ENCODE data around the gene TMEM238L. TPM values are rescaled to one million over a fixed set of nuclear protein-coding genes. Genes with fewer than 3 reads are reported as not detected.

The TMEM238L gene
- total RNA-seq, 1 donor from 2014 or later = 1.2 TPM

DNA sequence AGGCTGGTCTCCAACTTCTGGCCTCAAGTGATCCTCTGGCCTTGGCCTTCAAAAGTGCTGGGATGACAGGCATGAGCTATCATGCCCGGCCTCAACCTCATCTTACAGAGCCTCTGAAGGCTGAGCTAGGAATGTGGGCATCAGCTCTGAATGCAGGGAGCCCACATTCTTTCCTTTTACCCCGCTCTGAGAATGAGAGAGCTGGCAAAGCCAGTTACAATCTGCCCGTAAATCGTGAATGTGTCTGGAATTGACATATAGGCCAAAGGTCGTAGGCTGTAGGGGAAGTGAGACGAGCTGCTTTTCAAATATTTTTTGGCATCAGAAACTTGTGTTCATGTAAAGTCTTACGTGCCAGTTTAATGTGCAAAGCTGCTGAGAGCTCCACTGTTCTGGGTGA, 4.5 kb downstream of the TMEM238L start:
- intact Hi-C loops (cut with DNase I) = no loop called here
- Histone ChIP-seq H3K4me1 (peaks cover 21% of the 10 kb centered on the region), H3K27ac (no peak overlapping the region), H3K4me3 (no peak overlapping the region), H3K36me3 (no peaks in the 10 kb centered on the region), H3K27me3 (no peaks in the 10 kb centered on the region), H3K9me3 (no peaks in the 10 kb centered on the region)
- no peak for DNase-seq (ENCODE audit: extremely low spot score in 2 of 2)
- no peak for TF ChIP-seq POLR2A (IDR thresholded peaks at IDR 0.05)
- TF ChIP-seq POLR2AphosphoS5 (IDR thresholded peaks at IDR 0.05; ENCODE audit: insufficient read depth in 1 of 2, low read depth in 1 of 2) = no peak
- TF ChIP-seq, protein P1, sequence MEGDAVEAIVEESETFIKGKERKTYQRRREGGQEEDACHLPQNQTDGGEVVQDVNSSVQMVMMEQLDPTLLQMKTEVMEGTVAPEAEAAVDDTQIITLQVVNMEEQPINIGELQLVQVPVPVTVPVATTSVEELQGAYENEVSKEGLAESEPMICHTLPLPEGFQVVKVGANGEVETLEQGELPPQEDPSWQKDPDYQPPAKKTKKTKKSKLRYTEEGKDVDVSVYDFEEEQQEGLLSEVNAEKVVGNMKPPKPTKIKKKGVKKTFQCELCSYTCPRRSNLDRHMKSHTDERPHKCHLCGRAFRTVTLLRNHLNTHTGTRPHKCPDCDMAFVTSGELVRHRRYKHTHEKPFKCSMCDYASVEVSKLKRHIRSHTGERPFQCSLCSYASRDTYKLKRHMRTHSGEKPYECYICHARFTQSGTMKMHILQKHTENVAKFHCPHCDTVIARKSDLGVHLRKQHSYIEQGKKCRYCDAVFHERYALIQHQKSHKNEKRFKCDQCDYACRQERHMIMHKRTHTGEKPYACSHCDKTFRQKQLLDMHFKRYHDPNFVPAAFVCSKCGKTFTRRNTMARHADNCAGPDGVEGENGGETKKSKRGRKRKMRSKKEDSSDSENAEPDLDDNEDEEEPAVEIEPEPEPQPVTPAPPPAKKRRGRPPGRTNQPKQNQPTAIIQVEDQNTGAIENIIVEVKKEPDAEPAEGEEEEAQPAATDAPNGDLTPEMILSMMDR (IDR thresholded peaks at IDR 0.05) = no peak

DNA sequence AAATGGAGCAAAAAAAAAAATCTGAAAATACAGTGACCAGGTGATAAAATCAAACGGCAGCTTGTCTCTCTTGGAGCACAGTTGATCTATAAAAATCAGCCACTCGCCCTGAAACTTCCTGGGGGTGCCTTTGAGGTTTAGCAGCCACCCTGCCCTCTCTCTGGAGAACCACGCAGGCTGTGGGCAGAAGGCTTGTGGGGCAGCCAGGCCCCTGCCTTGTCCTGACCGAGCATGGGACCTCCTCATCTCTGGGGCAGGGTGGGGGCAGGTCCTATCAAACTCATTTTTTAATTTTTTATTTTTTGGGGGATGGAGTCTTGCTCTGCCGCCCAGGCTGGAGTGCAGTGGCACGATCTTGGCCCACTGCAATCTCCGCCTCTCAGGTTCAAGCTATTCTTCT, 5.0 kb downstream of the TMEM238L start:
- H3K4me3 ChIP-seq = no peak overlapping the region
- no peaks in the 10 kb centered on the region for H3K27me3 ChIP-seq
- peaks cover 21% of the 10 kb centered on the region for H3K4me1 ChIP-seq
- no peak for DNase-seq (ENCODE audit: extremely low spot score in 2 of 2)
- no peaks in the 10 kb centered on the region for H3K9me3 ChIP-seq
- H3K36me3 ChIP-seq = no peaks in the 10 kb centered on the region
- H3K27ac ChIP-seq = peak overlapping the region; percentile 21
- TF ChIP-seq POLR2A (IDR thresholded peaks at IDR 0.05) (no peak), POLR2AphosphoS5 (IDR thresholded peaks at IDR 0.05; ENCODE audit: insufficient read depth in 1 of 2, low read depth in 1 of 2) (no peak)
- TF ChIP-seq, protein P1 (IDR thresholded peaks at IDR 0.05) = no peak
- intact Hi-C loops (cut with DNase I) = no loop called here

DNA sequence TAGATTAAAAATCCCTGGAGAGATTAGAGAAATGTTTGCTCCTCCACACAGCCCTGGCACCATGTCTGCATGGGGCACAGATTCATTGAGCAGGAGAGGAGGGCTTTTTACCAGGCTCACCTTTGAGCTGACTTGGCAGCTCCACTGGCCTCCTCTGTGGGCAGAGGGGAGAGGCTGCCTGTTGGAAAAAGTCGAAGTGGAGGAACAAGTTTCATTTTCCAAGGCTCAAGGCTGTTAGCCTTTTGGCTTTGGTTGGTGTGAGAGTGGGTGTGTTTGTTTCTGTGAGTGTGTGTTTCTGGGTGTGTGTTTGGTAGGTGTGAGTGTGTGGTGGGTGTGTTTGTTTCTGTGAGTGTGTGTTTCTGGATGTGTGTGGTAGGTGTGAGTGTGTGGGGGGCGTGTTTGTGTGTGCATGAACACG, 5.6 kb downstream of the TMEM238L start:
- intact Hi-C loops (cut with DNase I) = no loop called here
- Histone ChIP-seq H3K4me3 (no peak overlapping the region), H3K27ac (no peak overlapping the region), H3K9me3 (no peaks in the 10 kb centered on the region), H3K27me3 (no peaks in the 10 kb centered on the region), H3K36me3 (no peaks in the 10 kb centered on the region), H3K4me1 (peaks cover 21% of the 10 kb centered on the region)
- no peak for TF ChIP-seq POLR2A (IDR thresholded peaks at IDR 0.05)
- TF ChIP-seq POLR2AphosphoS5 (IDR thresholded peaks at IDR 0.05; ENCODE audit: insufficient read depth in 1 of 2, low read depth in 1 of 2) = no peak
- TF ChIP-seq, protein P1 (IDR thresholded peaks at IDR 0.05) = no peak
- DNase-seq (ENCODE audit: extremely low spot score in 2 of 2) = no peak

DNA sequence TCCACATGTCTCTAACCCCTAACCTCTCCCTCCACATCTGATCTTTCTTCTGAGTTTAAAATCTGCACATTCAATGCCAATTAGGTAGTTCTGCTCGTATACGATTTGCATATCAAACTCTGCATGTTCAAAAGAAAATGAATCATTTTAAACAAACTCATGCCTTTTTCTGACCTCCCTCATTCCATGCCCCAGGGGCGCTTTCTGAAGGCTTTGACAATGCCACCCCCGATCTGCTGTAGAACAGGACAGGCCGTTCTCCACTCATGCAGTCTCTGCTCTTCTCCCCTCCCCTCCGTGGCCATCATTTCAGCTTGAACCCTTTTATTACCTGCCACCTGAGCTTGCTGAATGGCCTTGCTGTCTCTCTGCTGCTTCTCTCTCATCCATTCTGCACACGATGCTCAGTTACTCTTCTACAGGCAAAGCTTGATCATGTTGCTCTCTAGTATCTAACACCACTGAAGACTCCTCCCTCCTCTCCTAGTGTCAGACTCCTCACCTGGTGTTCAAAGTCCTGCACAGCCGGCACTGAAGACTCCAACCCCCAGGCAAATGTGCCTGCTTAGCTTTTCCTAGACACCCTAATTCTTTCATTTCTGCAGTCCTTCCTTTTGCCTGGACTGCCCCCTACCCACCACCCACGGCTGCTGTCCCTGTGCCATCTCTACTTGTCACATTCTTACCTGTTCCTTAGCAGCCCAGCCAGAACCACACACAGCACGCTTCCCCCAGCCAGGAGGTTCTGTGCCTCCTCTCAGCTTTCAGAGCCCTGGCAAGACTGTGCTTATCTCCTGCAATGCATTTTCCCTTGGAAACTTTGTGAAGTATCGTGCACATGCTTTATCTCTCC, 6.2 kb downstream of the TMEM238L start:
- Histone ChIP-seq H3K36me3 (no peaks in the 10 kb centered on the region), H3K27me3 (no peaks in the 10 kb centered on the region), H3K4me1 (peaks cover 21% of the 10 kb centered on the region), H3K4me3 (no peak overlapping the region), H3K9me3 (no peaks in the 10 kb centered on the region), H3K27ac (no peak overlapping the region)
- TF ChIP-seq POLR2AphosphoS5 (IDR thresholded peaks at IDR 0.05; ENCODE audit: insufficient read depth in 1 of 2, low read depth in 1 of 2) (no peak), POLR2A (IDR thresholded peaks at IDR 0.05) (no peak)
- TF ChIP-seq, protein P1 (IDR thresholded peaks at IDR 0.05) = no peak
- intact Hi-C loops (cut with DNase I) = no loop called here
- no peak for DNase-seq (ENCODE audit: extremely low spot score in 2 of 2)

DNA sequence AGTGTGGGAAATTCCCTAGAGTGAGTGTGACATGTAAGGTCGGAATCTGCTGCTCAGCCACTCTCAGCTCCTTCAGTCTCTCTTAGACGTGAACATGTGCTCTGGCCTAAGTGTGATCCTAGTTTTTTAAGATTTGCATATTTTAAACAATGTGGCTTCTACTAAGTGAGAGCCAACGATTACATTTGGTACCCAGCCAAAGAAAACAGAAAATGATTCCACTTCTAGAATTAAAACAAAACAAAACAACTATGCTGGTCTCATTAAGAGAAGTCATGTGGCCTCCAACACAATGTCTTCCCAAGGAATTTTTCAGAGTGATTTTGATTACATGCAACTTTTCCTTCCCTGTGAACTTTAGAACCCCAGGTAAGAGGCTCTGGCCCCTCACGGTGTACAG, 10.1 kb downstream of the TMEM238L start:
- Histone ChIP-seq H3K36me3 (no peaks in the 10 kb centered on the region), H3K9me3 (no peaks in the 10 kb centered on the region), H3K4me3 (no peak overlapping the region), H3K4me1 (peaks cover 47% of the 10 kb centered on the region), H3K27ac (no peak overlapping the region), H3K27me3 (no peaks in the 10 kb centered on the region)
- intact Hi-C loops (cut with DNase I) = no loop called here
- DNase-seq (ENCODE audit: extremely low spot score in 2 of 2) = no peak
- no peak for TF ChIP-seq POLR2AphosphoS5 (IDR thresholded peaks at IDR 0.05; ENCODE audit: insufficient read depth in 1 of 2, low read depth in 1 of 2)
- TF ChIP-seq, protein P1 (IDR thresholded peaks at IDR 0.05) = no peak

Data from vagina (tissue), 2 donors.